ENCODE results near the gene NOVA1. TPM values are rescaled to one million over a fixed set of nuclear protein-coding genes. Genes with fewer than 3 reads are reported as not detected.

NOVA1 gene
- total and polyA plus RNA-seq, 2 of the 4 experiments (the other 2 are of a cell fraction) = 0.90 to 3.0 TPM

DNA sequence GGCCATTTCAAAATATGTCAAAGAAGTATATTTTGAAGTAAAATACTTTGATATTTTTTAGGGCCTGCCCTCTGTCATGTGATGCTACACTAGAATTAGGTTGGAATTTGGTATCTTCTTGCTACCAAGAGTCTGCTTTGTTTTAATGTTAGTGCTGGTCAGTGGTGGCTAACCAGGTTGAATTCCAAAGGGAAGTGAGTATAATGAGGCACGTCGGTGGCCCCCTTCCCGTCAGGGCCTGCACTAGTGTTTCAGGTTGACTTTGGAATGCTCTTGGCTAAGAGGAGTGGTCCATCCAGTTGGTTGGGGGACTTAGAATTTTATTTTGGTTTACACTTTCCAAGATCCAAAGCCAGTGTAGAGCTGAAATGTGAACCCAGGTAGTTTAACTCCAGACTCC lies 185.4 kb downstream of the NOVA1 start:
- H2BK120ac ChIP-seq (ENCODE audit: low read depth, low read length) = no peak overlapping the region
- DNase-seq (no peak), ATAC-seq (ENCODE audit: low read depth) (no peak)
- H3K4me2 ChIP-seq (ENCODE audit: low read depth, low read length) = no peak overlapping the region
- POLR2A ChIA-PET (ENCODE audit: unreplicated experiment) = no interaction called here
- BruUV-seq (replicated peaks) = no TSS peak
- H4K5ac ChIP-seq (ENCODE audit: low read depth, low read length) = no peak overlapping the region
- TF ChIP-seq RCOR1 (IDR thresholded peaks at IDR 0.05; ENCODE audit: insufficient replicate concordance, low read length) (no peak), RAD21 (IDR thresholded peaks at IDR 0.05; ENCODE audit: low read length) (no peak), MXI1 (IDR thresholded peaks at IDR 0.05; ENCODE audit: borderline replicate concordance, low read depth, low read length) (no peak), CHD1 (IDR thresholded peaks at IDR 0.05; ENCODE audit: low read depth, low read length) (no peak)
- TF ChIP-seq, protein P1, sequence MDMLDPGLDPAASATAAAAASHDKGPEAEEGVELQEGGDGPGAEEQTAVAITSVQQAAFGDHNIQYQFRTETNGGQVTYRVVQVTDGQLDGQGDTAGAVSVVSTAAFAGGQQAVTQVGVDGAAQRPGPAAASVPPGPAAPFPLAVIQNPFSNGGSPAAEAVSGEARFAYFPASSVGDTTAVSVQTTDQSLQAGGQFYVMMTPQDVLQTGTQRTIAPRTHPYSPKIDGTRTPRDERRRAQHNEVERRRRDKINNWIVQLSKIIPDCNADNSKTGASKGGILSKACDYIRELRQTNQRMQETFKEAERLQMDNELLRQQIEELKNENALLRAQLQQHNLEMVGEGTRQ (IDR thresholded peaks at IDR 0.05; ENCODE audit: low read depth, low read length) = no peak
- H2AFZ ChIP-seq (replicated peaks; ENCODE audit: low read length, poor library complexity) = no peak overlapping the region
- no peak overlapping the region for H2BK15ac ChIP-seq (ENCODE audit: low read depth, low read length)
- H2BK5ac ChIP-seq (ENCODE audit: low read depth, low read length, poor library complexity, severe bottlenecking) = no peak overlapping the region
- no peak overlapping the region for H3K23ac ChIP-seq (ENCODE audit: low read depth, low read length)
- H3K9ac ChIP-seq (ENCODE audit: low read depth, low read length) = no peak overlapping the region
- H3K27ac ChIP-seq (ENCODE audit: insufficient read depth, low read length) = no peak overlapping the region
- no peak overlapping the region for H3K18ac ChIP-seq (ENCODE audit: low read depth, low read length)
- dilution Hi-C loops (cut with HindIII; ENCODE audit: low sequenced_read_pairs, unreplicated experiment) = no loop called here
- H2AK5ac ChIP-seq (ENCODE audit: low read depth, low read length) = no peak overlapping the region
- H2BK20ac ChIP-seq (ENCODE audit: low read depth, low read length) = no peak overlapping the region
- no peaks in the 10 kb centered on the region for H4K20me1 ChIP-seq (ENCODE audit: insufficient read depth, low read length)
- no peak overlapping the region for H4K8ac ChIP-seq (ENCODE audit: low read depth in 2 of 2, low read length in 2 of 2)
- intact Hi-C loops (cut with micrococcal nuclease) = no loop called here
- 40% methylated on average over 1 of the region's 3 CpGs; no CpG with 5 or more reads in 1 of the 2 experiments for WGBS, 2 experiments (ENCODE audit: extremely low coverage in 2 of 2, insufficient read length in 1 of 2)
- no peaks in the 10 kb centered on the region for H3K9me3 ChIP-seq (ENCODE audit: control insufficient read depth, insufficient read depth, low read length)
- no peaks in the 10 kb centered on the region for H3K36me3 ChIP-seq (ENCODE audit: control insufficient read depth, insufficient read depth, low read length)
- no peaks in the 10 kb centered on the region for H3K79me1 ChIP-seq (ENCODE audit: low read depth in 1 of 2, low read length in 2 of 2)
- no peaks in the 10 kb centered on the region for H3K9me1 ChIP-seq (ENCODE audit: insufficient read depth, low read length)
- in situ Hi-C loops (cut with MboI; ENCODE audit: low sequenced_read_pairs) = no loop called here
- no peaks in the 10 kb centered on the region for H3K27me3 ChIP-seq (ENCODE audit: control insufficient read depth, insufficient read depth, low read length)
- H3K4me3 ChIP-seq (ENCODE audit: insufficient read depth, low read depth, low read length) = no peak overlapping the region
- H3K4ac ChIP-seq (ENCODE audit: low read depth, low read length) = no peak overlapping the region
- H4K91ac ChIP-seq (ENCODE audit: insufficient read depth, low read depth, low read length) = no peak overlapping the region
- H3K4me1 ChIP-seq (ENCODE audit: control insufficient read depth, insufficient read depth, low read length) = no peaks in the 10 kb centered on the region
- CTCF ChIA-PET = no interaction called here
- no peak overlapping the region for H3K56ac ChIP-seq (ENCODE audit: extremely low read depth, insufficient read depth, low read length)
- H3K14ac ChIP-seq (replicated peaks; ENCODE audit: low read depth, low read length) = no peak overlapping the region
- no peak overlapping the region for H2AK9ac ChIP-seq (replicated peaks; ENCODE audit: low read depth, low read length, poor library complexity)
